Measurements from ENCODE around the gene ALKAL2. TPM values are rescaled to one million over a fixed set of nuclear protein-coding genes. Genes with fewer than 3 reads are reported as not detected.

ALKAL2 gene
- total RNA-seq, 1 experiment from 2014 or later, result not detected

DNA sequence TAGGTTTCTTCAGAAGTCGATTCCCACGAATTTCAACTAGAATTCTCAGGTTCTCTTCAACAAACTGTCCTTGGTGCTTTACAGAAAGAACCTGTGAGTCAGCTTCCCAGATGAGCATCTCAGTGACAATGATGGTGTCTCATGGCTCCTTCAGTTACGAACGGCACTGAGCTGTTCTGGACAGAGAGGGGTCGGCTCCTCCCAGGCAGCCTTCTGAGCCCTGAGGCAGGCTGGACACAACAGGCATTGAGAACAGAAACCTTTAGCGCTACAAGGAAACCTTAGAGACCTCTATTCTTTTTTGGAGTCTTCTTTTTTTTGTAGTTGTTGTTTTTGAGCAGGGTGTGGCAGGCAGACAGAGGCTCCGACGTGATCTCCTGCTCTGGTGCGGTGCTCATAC, 35.1 kb upstream of the ALKAL2 start:
- ChIA-PET RAD21 (ENCODE audit: low non-redundant PET in 1 of 2, low total read pairs in 2 of 2, uncharacterized antibody in 2 of 2, unreplicated experiment in 2 of 2) (no interaction called here), POLR2A (no interaction called here), CTCF (interaction anchor here (1.1 kb wide), 1 partner anchor 10 kb away, joined by 3 read pairs; no protein-coding TSS in a partner anchor)
- TF ChIP-seq ELF1 (IDR thresholded peaks at IDR 0.05; ENCODE audit: borderline replicate concordance, low read depth) (no peak), YY1 (IDR thresholded peaks at IDR 0.05; ENCODE audit: extremely low read depth, insufficient replicate concordance, low read depth, low read length) (no peak), EZH2phosphoT487 (IDR thresholded peaks at IDR 0.05; ENCODE audit: borderline replicate concordance) (no peak), EGR1 (IDR thresholded peaks at IDR 0.05; ENCODE audit: low read depth) (no peak), JUND (IDR thresholded peaks at IDR 0.05) (no peak), ZFX (IDR thresholded peaks at IDR 0.05) (no peak), SP1 (IDR thresholded peaks at IDR 0.05; ENCODE audit: low read depth) (no peak), POLR2A (IDR thresholded peaks at IDR 0.05; ENCODE audit: borderline replicate concordance, extremely low read depth, insufficient read depth, insufficient read length) (no peak), TCF7L2 (IDR thresholded peaks at IDR 0.05; ENCODE audit: borderline replicate concordance, extremely low read depth, insufficient read depth, insufficient read length) (no peak)
- TF ChIP-seq, protein P1, sequence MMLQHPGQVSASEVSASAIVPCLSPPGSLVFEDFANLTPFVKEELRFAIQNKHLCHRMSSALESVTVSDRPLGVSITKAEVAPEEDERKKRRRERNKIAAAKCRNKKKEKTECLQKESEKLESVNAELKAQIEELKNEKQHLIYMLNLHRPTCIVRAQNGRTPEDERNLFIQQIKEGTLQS (IDR thresholded peaks at IDR 0.05), result no peak
- TF ChIP-seq, protein P2, sequence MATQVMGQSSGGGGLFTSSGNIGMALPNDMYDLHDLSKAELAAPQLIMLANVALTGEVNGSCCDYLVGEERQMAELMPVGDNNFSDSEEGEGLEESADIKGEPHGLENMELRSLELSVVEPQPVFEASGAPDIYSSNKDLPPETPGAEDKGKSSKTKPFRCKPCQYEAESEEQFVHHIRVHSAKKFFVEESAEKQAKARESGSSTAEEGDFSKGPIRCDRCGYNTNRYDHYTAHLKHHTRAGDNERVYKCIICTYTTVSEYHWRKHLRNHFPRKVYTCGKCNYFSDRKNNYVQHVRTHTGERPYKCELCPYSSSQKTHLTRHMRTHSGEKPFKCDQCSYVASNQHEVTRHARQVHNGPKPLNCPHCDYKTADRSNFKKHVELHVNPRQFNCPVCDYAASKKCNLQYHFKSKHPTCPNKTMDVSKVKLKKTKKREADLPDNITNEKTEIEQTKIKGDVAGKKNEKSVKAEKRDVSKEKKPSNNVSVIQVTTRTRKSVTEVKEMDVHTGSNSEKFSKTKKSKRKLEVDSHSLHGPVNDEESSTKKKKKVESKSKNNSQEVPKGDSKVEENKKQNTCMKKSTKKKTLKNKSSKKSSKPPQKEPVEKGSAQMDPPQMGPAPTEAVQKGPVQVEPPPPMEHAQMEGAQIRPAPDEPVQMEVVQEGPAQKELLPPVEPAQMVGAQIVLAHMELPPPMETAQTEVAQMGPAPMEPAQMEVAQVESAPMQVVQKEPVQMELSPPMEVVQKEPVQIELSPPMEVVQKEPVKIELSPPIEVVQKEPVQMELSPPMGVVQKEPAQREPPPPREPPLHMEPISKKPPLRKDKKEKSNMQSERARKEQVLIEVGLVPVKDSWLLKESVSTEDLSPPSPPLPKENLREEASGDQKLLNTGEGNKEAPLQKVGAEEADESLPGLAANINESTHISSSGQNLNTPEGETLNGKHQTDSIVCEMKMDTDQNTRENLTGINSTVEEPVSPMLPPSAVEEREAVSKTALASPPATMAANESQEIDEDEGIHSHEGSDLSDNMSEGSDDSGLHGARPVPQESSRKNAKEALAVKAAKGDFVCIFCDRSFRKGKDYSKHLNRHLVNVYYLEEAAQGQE (IDR thresholded peaks at IDR 0.05; ENCODE audit: low read depth), result no peak
- TF ChIP-seq, protein P3, sequence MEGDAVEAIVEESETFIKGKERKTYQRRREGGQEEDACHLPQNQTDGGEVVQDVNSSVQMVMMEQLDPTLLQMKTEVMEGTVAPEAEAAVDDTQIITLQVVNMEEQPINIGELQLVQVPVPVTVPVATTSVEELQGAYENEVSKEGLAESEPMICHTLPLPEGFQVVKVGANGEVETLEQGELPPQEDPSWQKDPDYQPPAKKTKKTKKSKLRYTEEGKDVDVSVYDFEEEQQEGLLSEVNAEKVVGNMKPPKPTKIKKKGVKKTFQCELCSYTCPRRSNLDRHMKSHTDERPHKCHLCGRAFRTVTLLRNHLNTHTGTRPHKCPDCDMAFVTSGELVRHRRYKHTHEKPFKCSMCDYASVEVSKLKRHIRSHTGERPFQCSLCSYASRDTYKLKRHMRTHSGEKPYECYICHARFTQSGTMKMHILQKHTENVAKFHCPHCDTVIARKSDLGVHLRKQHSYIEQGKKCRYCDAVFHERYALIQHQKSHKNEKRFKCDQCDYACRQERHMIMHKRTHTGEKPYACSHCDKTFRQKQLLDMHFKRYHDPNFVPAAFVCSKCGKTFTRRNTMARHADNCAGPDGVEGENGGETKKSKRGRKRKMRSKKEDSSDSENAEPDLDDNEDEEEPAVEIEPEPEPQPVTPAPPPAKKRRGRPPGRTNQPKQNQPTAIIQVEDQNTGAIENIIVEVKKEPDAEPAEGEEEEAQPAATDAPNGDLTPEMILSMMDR (IDR thresholded peaks at IDR 0.05 in 2 of 3, conservative IDR thresholded peaks at IDR 0.05 in 1 of 3; ENCODE audit: borderline replicate concordance in 1 of 3, insufficient read depth in 1 of 3, low read depth in 2 of 3, low read length in 2 of 3), result no peak
- TF ChIP-seq, protein P4, sequence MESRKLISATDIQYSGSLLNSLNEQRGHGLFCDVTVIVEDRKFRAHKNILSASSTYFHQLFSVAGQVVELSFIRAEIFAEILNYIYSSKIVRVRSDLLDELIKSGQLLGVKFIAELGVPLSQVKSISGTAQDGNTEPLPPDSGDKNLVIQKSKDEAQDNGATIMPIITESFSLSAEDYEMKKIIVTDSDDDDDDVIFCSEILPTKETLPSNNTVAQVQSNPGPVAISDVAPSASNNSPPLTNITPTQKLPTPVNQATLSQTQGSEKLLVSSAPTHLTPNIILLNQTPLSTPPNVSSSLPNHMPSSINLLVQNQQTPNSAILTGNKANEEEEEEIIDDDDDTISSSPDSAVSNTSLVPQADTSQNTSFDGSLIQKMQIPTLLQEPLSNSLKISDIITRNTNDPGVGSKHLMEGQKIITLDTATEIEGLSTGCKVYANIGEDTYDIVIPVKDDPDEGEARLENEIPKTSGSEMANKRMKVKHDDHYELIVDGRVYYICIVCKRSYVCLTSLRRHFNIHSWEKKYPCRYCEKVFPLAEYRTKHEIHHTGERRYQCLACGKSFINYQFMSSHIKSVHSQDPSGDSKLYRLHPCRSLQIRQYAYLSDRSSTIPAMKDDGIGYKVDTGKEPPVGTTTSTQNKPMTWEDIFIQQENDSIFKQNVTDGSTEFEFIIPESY (IDR thresholded peaks at IDR 0.05; ENCODE audit: extremely low read depth, insufficient replicate concordance, low read length), result no peak
- TF ChIP-seq, protein P5, sequence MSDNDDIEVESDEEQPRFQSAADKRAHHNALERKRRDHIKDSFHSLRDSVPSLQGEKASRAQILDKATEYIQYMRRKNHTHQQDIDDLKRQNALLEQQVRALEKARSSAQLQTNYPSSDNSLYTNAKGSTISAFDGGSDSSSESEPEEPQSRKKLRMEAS (IDR thresholded peaks at IDR 0.05), result no peak
- BruUV-seq (replicated peaks), result no TSS peak
- Histone ChIP-seq H3K9me2 (ENCODE audit: insufficient read depth) (no peaks in the 10 kb centered on the region), H3K79me2 (ENCODE audit: insufficient read depth, low read length) (no peaks in the 10 kb centered on the region), H3K27me3 (ENCODE audit: insufficient read depth, low read length) (0 out of 2 replicates have a peak, but pooled peaks cover 9% of the 10 kb centered on the region), H3K9me3 (ENCODE audit: control insufficient read depth in 1 of 2, insufficient read depth in 1 of 2, low read depth in 1 of 2, low read length in 2 of 2) (no peaks in the 10 kb centered on the region), H3K4me3 (replicated peaks in 1 of 2; ENCODE audit: low read depth in 1 of 2, low read length in 2 of 2) (no peak overlapping the region), H3K9ac (ENCODE audit: low read length) (no peak overlapping the region), H3K36me3 (ENCODE audit: control insufficient read depth in 1 of 2, insufficient read depth in 2 of 2, low read length in 2 of 2) (no peaks in the 10 kb centered on the region), H3K27ac (ENCODE audit: low read depth, low read length) (no peak overlapping the region), H3K4me2 (ENCODE audit: low read length) (no peak overlapping the region), H2AFZ (ENCODE audit: low read depth, low read length, poor library complexity, severe bottlenecking) (no peak overlapping the region), H4K20me1 (ENCODE audit: insufficient read depth) (no peaks in the 10 kb centered on the region), H3K4me1 (ENCODE audit: control insufficient read depth in 1 of 2, insufficient read depth in 2 of 2, low read length in 2 of 2) (no peaks in the 10 kb centered on the region)
- no peak for ATAC-seq
- intact Hi-C loops (cut with micrococcal nuclease), result no loop called here
- no peak for DNase-seq (ENCODE audit: low read depth, low spot score)

All from HCT116 (cell line).